GM12878 (cell line): ENCODE measurements around the gene KIAA1586. TPM values are rescaled to one million over a fixed set of nuclear protein-coding genes. Genes with fewer than 3 reads are reported as not detected.

Source experiments
- ATAC-seq: fragments of 200-7000 bp; cut with Tn5 transposase; 3 replicates; pipeline ENCODE4 v1.9.1; 2020; ENCODE audit warnings: mild to moderate bottlenecking, moderate library complexity
- BruUV-seq: library from RNA; stranded (reverse); fragments of 400-500 nt; replicated peaks from 2 replicates; lab custom pipeline; 2021; lab: Mats Ljungman, UMichigan
- CTCF ChIA-PET: fragments of 300-600 bp; sonication (Branson Sonifier 250); formaldehyde crosslinking; extraction: SDS; loops from one replicate; lab custom pipeline; 2021; ENCODE audit warnings: inconsistent platforms; lab: Yijun Ruan, JAX
- POLR2A ChIA-PET: fragments of 350-600 bp; formaldehyde crosslinking; extraction: SDS; loops from one replicate; lab custom pipeline; 2021; ENCODE audit warnings: inconsistent platforms; lab: Charles Lee
- RAD21 ChIA-PET: fragments of 300-600 bp; sonication (Branson Sonifier 250); formaldehyde crosslinking; loops from one replicate; lab custom pipeline; 2023; ENCODE audit warnings: antibody characterized with exemption; ENCODE audit not compliant: unreplicated experiment; lab: Charles Lee
- SMC1A ChIA-PET: fragments of 300-600 bp; sonication (Branson Sonifier 250); formaldehyde crosslinking; loops from one replicate; lab custom pipeline; 2023; ENCODE audit not compliant: unreplicated experiment, uncharacterized antibody; lab: Charles Lee
- DNase-seq: peaks from one replicate; pipeline ENCODE4 v3.0.0-alpha.2; 2011; ENCODE audit warnings: low read depth, low spot score
- FAIRE-seq: peaks from 3 replicates; lab custom pipeline; 2011; peaks lifted over from hg19 to GRCh38; lab: Jason Lieb, UNC
- H2AFZ ChIP-seq: 2 replicates; pipeline ENCODE4 v1.6.0; 2011; ENCODE audit warnings: low read depth, low read length, control low read depth; ENCODE audit not compliant: control insufficient read depth
- H3K27ac ChIP-seq: 2 replicates; pipeline ENCODE4 v1.5.1; 2011; ENCODE audit warnings: control low read depth; ENCODE audit not compliant: control insufficient read depth, insufficient read depth
- H3K27me3 ChIP-seq, 2 experiments: replicated peaks in 1 of 2; 2 replicates each; pipeline versions ENCODE4 v1.6.0 to v1.6.1; 2011; ENCODE audit warnings: low read length in 1 of 2; ENCODE audit not compliant: control insufficient read depth in 2 of 2, insufficient read depth in 2 of 2
- H3K36me3 ChIP-seq, 2 experiments: 2 replicates each; pipeline ENCODE4 v1.5.1; 2011; ENCODE audit warnings: low read length in 1 of 2; ENCODE audit not compliant: control insufficient read depth in 2 of 2, insufficient read depth in 2 of 2
- H3K4me1 ChIP-seq: 2 replicates; pipeline ENCODE4 v1.6.1; 2011; ENCODE audit warnings: mild to moderate bottlenecking, low read length, moderate library complexity, mixed read lengths; ENCODE audit not compliant: control insufficient read depth, insufficient read depth
- H3K4me2 ChIP-seq: 2 replicates; pipeline ENCODE4 v1.6.0; 2011; ENCODE audit warnings: control low read depth; ENCODE audit not compliant: control insufficient read depth, insufficient read depth
- H3K4me3 ChIP-seq: fragments of 200-600 bp; sonication (generic); 2 replicates; pipeline ENCODE4 v1.5.1; 2016
- H3K79me2 ChIP-seq: 2 replicates; pipeline ENCODE4 v1.6.0; 2011; ENCODE audit warnings: low read length; ENCODE audit not compliant: control insufficient read depth, insufficient read depth
- H3K9ac ChIP-seq: 2 replicates; pipeline ENCODE4 v1.8.0; 2011; ENCODE audit warnings: low read length, control low read depth, mixed read lengths; ENCODE audit not compliant: control insufficient read depth, insufficient read depth
- H3K9me3 ChIP-seq: replicated peaks from 3 replicates; pipeline ENCODE4 v1.5.1; 2011; ENCODE audit warnings: mild to moderate bottlenecking, low read length; ENCODE audit not compliant: control insufficient read depth, insufficient read depth
- H4K20me1 ChIP-seq: 2 replicates; pipeline ENCODE4 v1.6.0; 2011; ENCODE audit not compliant: control insufficient read depth, insufficient read depth
- ASH2L ChIP-seq: fragments of 300-600, 200-600 bp; sonication (generic); IDR thresholded peaks from 2 replicates; pipeline ENCODE4 v1.6.1; 2017; ENCODE audit warnings: low read depth, mild to moderate bottlenecking, borderline replicate concordance
- GABPA ChIP-seq: IDR thresholded peaks from 2 replicates; pipeline ENCODE4 v1.6.1; 2014; ENCODE audit warnings: antibody characterized with exemption, low read depth, mild to moderate bottlenecking, inconsistent platforms
- IRF4 ChIP-seq: IDR thresholded peaks from 2 replicates; pipeline ENCODE4 v1.6.1; 2011; ENCODE audit warnings: low read depth, low read length
- MEF2B ChIP-seq: fragments of 450-650 bp; IDR thresholded peaks from 2 replicates; pipeline ENCODE4 v1.6.1; 2018; ENCODE audit warnings: mild to moderate bottlenecking, moderate library complexity; ENCODE audit not compliant: partially characterized antibody, poor library complexity, severe bottlenecking
- NKRF ChIP-seq: fragments of 450-650 bp; conservative IDR thresholded peaks from 2 replicates; pipeline ENCODE4 v1.6.1; 2017; ENCODE audit warnings: mild to moderate bottlenecking, moderate library complexity
- PAX5 ChIP-seq: IDR thresholded peaks from 2 replicates; pipeline ENCODE4 v1.6.1; 2011; ENCODE audit warnings: low read depth, low read length, borderline replicate concordance
- PML ChIP-seq: IDR thresholded peaks from 2 replicates; pipeline ENCODE4 v1.6.1; 2012; ENCODE audit warnings: low read length, inconsistent platforms
- POLR2AphosphoS5 ChIP-seq: IDR thresholded peaks from 2 replicates; pipeline ENCODE4 v1.6.1; 2011; ENCODE audit warnings: mild to moderate bottlenecking, low read length, inconsistent platforms
- RBBP5 ChIP-seq: fragments of 200-600 bp; sonication (generic); conservative IDR thresholded peaks from 2 replicates; pipeline ENCODE4 v1.6.1; 2016
- RELA ChIP-seq: fragments of 450-650 bp; IDR thresholded peaks from 2 replicates; pipeline ENCODE4 v1.8.0; 2014; ENCODE audit warnings: borderline replicate concordance; ENCODE audit not compliant: partially characterized antibody
- RELB ChIP-seq: fragments of 450-650 bp; IDR thresholded peaks from 2 replicates; pipeline ENCODE4 v1.6.1; 2017; ENCODE audit warnings: low read depth, mild to moderate bottlenecking, moderate library complexity
- RUNX3 ChIP-seq: IDR thresholded peaks from 2 replicates; pipeline ENCODE4 v1.6.1; 2012; ENCODE audit warnings: low read length, inconsistent platforms
- SMARCA5 ChIP-seq: fragments of 450-650 bp; IDR thresholded peaks from 2 replicates; pipeline ENCODE4 v1.6.1; 2017; ENCODE audit warnings: mild to moderate bottlenecking
- SP1 ChIP-seq: IDR thresholded peaks from one replicate; pipeline ENCODE4 v1.6.1; 2011; ENCODE audit warnings: low read depth, low read length
- SRF ChIP-seq, 2 experiments: IDR thresholded peaks; 2 replicates each; pipeline ENCODE4 v1.6.1; 2011; ENCODE audit warnings: low read depth in 2 of 2, low read length in 2 of 2, mild to moderate bottlenecking in 1 of 2, moderate library complexity in 1 of 2
- TCF7 ChIP-seq: IDR thresholded peaks from 2 replicates; pipeline ENCODE4 v1.6.1; 2014; ENCODE audit warnings: antibody characterized with exemption, borderline replicate concordance
- ZSCAN29 ChIP-seq: fragments of 450-650 bp; IDR thresholded peaks from 2 replicates; pipeline ENCODE4 v1.6.1; 2017; ENCODE audit warnings: mild to moderate bottlenecking, moderate library complexity
- WGBS: methylation state at CpG from one replicate; pipeline ENCODE4 v1.1.6; 2016; ENCODE audit warnings: low lambda C conversion rate; ENCODE audit not compliant: insufficient replicate concordance, insufficient coverage; ENCODE audit errors: missing lambda C conversion rate; 5-methylcytosine and 5-hydroxymethylcytosine counted together
- in situ Hi-C: fragments of 300-500 bp; cut with MboI; formaldehyde crosslinking; loops from 9 replicates; pipeline ENCODE4 v1.14.3; 2018; ENCODE audit warnings: mixed read lengths
- intact Hi-C: fragments of 100-400 bp; cut with micrococcal nuclease; formaldehyde crosslinking; loops from one replicate; pipeline ENCODE4 v1.14.2; 2022; ENCODE audit not compliant: unreplicated experiment
- polyA plus RNA-seq, 11 experiments: library from polyadenylated mRNA; depleted of rRNA in 4 of 11; unstranded in 6 of 11; stranded (reverse) in 5 of 11; fragments of >200 nt; fragmentation: Nextera tagmentation in 4 of 11; fragmentation: Illumina TruSeq in 1 of 11; extraction: Ambion mirVana in 4 of 11; extraction: Trizol in 1 of 11; gene quantifications; 1 replicate in 1 of 11; 2 replicates in 10 of 11; pipeline versions ENCODE4 v1.2.1 to v1.2.3, GENCODE V29; 2011 to 2016; ENCODE audit warnings: inconsistent platforms in 2 of 11, missing spikeins in 2 of 11, low read depth in 1 of 11
- total RNA-seq, 4 experiments: library from RNA; depleted of rRNA in 3 of 4; stranded (reverse); fragments of >200 nt in 3 of 4; fragmentation: Illumina TruSeq in 1 of 4; extraction: Trizol in 1 of 4; gene quantifications; 2 replicates each; pipeline versions ENCODE4 v1.2.1 to v1.2.3, GENCODE V29; 2013 to 2021
- TF ChIP-seq, protein P1 (sequence below): fragments of 450-650 bp; IDR thresholded peaks from 2 replicates; pipeline ENCODE4 v1.6.1; 2014; ENCODE audit warnings: mild to moderate bottlenecking

KIAA1586 gene
- total and polyA plus RNA-seq, 10 of the 15 experiments (the other 5 are each of a cell fraction or from before 2014, with no cell fraction given), result 13.1 to 33.1 (median 21.2) TPM

GRCh38 chr6:57089687-57090457 is 43.4 kb downstream of the KIAA1586 start, which contains the start of gene ZNF451:
Gene ZNF451, plus strand, starts transcription at chr6:57090188. Its CDS starts 66 bp downstream, at chr6:57090254.
- ChIA-PET POLR2A (interaction anchor here (0.6 to 0.8 kb wide), 2 partner anchors 54 to 80 kb away, joined by 3 read pairs; no protein-coding TSS in a partner anchor), CTCF (interaction anchor here (0.9 to 1.2 kb wide), 2 partner anchors 135 to 185 kb away, joined by 3 to 9 read pairs; partner anchors contain the start of gene BEND6), RAD21 (interaction anchor here (0.7 to 1.0 kb wide), 3 partner anchors 35 to 227 kb away, joined by 3 to 4 read pairs (median 3); partner anchors contain the start of genes BAG2 and PRIM2), SMC1A (interaction anchor here (1.2 kb wide), 2 partner anchors 11 to 34 kb away, joined by 3 to 4 read pairs; no protein-coding TSS in a partner anchor)
- intact Hi-C loops, result loop anchor here (2.0 kb wide), 1 partner anchor 83 kb away; the partner anchor contains the start of gene BAG2
- peak within 1 kb of the TSS; percentile 66 for H3K4me3 ChIP-seq
- no peaks in the 10 kb centered on the region for H3K9me3 ChIP-seq
- H4K20me1 ChIP-seq, result no peaks in the 10 kb centered on the region
- peaks cover 38% of the 10 kb centered on the region for H3K79me2 ChIP-seq
- H3K9ac ChIP-seq, result peak within 1 kb of the TSS; percentile 58; the same call in 1 of the 2 replicates
- FAIRE-seq (no peak), DNase-seq (peak; percentile 80), ATAC-seq (peak; percentile 94)
- peak within 1 kb of the TSS; percentile 71 for H3K27ac ChIP-seq
- no TSS peak for BruUV-seq
- peaks cover 8% of the 10 kb centered on the region for H3K4me1 ChIP-seq
- no peaks in the 10 kb centered on the region; a peak in 1 of 4 replicates for H3K36me3 ChIP-seq
- H3K27me3 ChIP-seq, result no peaks in the 10 kb centered on the region
- under 1% methylated on average over 39 of the region's 58 CpGs for WGBS
- in situ Hi-C loops, result loop anchor here (5.0 kb wide), 1 partner anchor 72 kb away; no protein-coding TSS in a partner anchor
- peak within 1 kb of the TSS; percentile 89 for H2AFZ ChIP-seq
- H3K4me2 ChIP-seq, result peak within 1 kb of the TSS; percentile 90
- TF ChIP-seq PAX5, result no peak
- TF ChIP-seq RELA, result peak; percentile 16
- TF ChIP-seq IRF4, result no peak
- peak; percentile 59 for TF ChIP-seq NKRF
- peak; percentile 52 for TF ChIP-seq SP1
- peak; percentile 29 for TF ChIP-seq MEF2B
- TF ChIP-seq SRF (IDR thresholded peaks at IDR 0.05; ENCODE audit: low read depth in 2 of 2, low read length in 2 of 2), result 0 out of 4 replicates have a peak, but pooled peaks of 1 of the 2 experiments have one; percentile 46
- TF ChIP-seq PML, result 0 out of 2 replicates have a peak, but pooled peaks have one; percentile 27
- TF ChIP-seq, protein P1, sequence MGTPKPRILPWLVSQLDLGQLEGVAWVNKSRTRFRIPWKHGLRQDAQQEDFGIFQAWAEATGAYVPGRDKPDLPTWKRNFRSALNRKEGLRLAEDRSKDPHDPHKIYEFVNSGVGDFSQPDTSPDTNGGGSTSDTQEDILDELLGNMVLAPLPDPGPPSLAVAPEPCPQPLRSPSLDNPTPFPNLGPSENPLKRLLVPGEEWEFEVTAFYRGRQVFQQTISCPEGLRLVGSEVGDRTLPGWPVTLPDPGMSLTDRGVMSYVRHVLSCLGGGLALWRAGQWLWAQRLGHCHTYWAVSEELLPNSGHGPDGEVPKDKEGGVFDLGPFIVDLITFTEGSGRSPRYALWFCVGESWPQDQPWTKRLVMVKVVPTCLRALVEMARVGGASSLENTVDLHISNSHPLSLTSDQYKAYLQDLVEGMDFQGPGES, result no peak; the same call in 1 of the 2 replicates
- TF ChIP-seq ZSCAN29, result no peak
- peak; percentile 74 for TF ChIP-seq POLR2AphosphoS5
- TF ChIP-seq RELB, result peak; percentile 85
- TF ChIP-seq RBBP5, result no peak; the same call in 1 of the 2 replicates
- peak; percentile 93 for TF ChIP-seq GABPA
- 0 out of 2 replicates have a peak, but pooled peaks have one; percentile 48 for TF ChIP-seq TCF7
- TF ChIP-seq ASH2L, result no peak
- no peak for TF ChIP-seq SMARCA5
- TF ChIP-seq RUNX3, result no peak
